Measurements from ENCODE around the gene GIT2.
"Not testable (repeated sequence)": the region's sequence is repeated elsewhere in the genome, so short reads cannot be mapped to it uniquely, and the experiment has no call there.

Gene GIT2

DNA sequence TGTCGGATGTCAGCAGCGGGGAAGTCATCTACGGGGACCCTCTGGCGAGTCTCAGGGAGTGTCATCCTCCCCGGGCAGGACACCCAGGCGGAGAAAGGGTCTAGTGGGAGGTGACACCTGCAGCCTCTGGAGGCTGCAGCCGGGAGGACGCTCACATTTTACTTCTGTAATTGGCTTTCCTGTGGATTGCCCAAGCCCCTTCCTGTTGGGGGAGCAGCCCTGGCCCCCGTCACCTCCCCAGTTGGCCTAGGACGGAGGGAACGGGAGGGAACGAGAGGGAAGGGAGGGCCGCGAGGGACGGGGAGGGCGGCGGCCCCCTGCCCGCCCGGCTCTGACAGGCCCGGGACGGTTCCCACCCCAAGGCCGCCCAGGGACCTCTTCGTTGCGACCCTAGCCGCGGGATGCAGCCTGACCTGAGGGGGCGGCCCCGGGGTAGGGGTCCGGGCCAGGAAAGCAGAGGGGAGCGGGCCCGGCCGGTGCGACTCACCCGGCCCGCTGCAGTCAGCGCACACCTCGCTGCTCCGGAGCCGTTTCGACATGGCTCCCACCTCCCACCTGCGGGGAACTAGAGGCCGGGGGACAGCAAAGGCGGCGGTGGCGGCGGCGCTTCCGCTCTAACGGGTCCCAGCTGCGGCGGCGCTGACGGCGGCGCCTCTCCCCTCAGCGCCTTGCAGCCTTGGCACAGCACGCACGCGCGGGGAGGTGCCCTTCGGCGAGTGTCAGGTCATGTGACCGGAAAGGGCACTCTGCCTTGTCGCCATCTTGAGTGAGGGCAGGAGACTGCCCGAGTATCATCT, at the start of gene GIT2:
Gene GIT2 (minus strand): TSS at position 683 of the 797 bp plus-strand sequence. CDS start 144 bp downstream, at position 539.
- DNase-seq (ENCODE audit: low read depth in 2 of 2): peak; percentile 86 to 88

DNA sequence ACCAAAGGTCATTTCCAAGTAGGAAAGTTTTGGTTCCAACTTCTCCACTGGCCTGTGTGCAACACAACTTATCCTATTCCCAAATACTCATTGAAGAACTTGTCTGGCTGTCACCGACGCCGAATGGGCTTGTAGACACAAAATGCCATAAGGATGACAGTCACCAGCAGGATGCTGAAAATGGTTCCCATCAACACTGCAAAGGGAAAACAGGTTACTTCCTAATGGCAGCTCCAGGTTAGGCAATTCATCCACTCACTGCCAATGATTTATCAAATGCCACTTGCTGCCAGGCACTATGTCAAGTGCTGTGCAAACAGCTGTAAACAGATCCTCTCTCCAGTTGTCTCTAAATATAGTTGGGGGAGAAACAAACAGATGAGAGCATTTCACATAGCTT, 46.1 kb upstream of the GIT2 start:
- DNase-seq (ENCODE audit: low read depth in 2 of 2): no peak

DNA sequence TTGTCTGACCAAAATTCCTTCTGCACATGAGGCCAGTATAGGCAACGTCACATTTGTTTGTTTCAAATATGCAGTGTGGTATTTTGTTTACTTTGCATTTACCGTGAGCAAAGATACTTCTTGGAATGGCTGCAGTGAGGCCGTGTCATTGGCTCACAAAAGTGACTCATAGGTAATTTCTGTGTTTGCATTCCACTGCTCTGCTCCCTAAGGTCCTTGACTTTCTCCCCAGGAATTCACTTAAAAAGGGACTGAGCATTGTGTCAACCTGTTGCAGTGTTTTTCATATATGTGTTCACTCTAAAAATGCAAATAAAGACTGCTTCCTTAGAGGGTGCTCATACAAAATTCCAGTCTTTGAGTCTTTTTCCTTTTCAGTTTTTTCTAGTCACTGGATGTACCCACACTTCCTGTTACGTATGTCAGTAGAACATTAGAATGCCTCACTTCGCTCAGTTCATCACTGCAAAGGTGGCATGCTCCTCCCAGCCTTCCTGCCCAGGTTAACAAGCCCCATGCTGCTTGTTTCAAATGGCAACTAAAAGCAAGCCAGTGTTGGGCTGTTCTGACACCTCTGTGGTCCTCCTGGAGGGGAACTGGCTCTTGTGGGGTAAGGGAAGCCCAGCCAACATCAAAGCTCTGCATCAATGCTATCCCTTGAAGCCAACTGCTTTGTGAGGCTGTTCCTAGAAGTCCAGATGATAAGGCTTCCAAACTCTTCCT, 43.1 kb upstream of the GIT2 start:
- no peak for DNase-seq (ENCODE audit: low read depth in 2 of 2)

- no peak for DNase-seq (ENCODE audit: low read depth in 2 of 2)
These were observed 42.5 kb upstream of the GIT2 start for GRCh38 chr12:110038741-110039084.

DNA sequence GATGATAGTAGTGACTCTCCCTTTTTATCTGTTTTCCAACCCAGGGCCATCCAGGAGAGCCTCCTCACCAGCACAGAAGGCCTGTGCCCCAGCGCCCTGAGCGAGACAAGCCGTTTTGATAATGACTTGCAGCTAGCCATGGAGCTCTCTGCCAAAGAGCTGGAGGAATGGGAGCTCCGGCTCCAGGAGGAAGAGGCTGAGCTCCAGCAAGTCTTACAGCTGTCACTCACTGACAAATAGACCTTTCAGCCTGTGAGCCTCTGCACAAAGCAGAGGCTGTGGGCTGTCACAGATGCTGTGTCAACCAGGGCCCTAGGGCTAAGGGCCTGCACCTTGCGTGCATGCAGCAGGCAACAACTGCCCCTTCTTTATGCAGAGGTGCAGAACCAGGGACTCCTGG, 41.1 kb upstream of the GIT2 start:
- DNase-seq (ENCODE audit: low read depth in 2 of 2): no peak

GRCh38 chr12:110035534-110036104, 39.5 kb upstream of the GIT2 start:
- DNase-seq (ENCODE audit: low read depth in 2 of 2): no peak

GRCh38 chr12:110033888-110034287, 37.7 kb upstream of the GIT2 start:
- DNase-seq (ENCODE audit: low read depth in 2 of 2): no peak

DNA sequence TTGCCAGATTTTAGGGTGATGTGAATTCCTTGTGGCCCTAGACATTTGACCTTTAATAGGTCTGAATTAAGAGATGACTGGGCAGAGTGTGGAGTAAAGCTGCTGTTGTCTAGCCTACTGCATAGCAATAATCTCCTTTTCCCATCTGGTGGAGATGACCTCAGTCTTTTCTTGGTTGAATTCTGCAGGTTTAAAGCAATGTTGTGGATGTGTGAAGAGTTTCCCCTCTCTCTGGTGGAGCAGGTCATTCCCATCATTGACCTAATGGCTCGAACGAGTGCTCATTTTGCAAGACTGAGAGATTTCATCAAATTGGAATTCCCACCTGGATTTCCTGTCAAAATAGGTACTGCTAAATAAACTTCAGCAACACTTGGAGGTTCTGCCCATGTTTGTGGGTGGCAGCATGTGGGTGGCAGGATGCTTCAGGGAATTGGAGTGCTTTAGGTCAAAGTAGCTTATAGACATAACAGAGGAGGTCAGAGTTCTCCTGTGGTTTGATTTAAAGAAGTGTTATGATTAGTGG, 33.2 kb upstream of the GIT2 start:
- no peak for DNase-seq (ENCODE audit: low read depth in 2 of 2)

GRCh38 chr12:110028323-110028722, 32.2 kb upstream of the GIT2 start:
- no peak for DNase-seq (ENCODE audit: low read depth in 2 of 2)

DNA sequence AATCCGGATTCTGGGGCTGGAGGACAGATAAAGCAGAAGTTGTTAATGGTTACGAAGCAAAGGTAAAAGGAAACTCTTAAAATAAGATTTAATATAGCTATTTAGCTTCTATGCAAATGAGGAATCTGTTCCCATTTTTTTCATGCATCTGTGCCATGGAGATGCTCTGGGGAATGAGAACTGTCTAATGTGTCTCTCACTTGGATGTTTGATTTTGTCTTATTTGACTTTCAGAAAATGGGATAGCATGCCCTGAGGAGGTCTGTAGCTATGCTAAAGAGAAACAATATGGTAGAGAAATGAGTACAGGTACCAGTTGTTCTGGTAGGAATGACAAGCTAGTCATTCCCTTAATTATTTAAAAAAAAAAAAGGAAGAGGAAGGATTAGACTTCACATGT, 27.9 kb upstream of the GIT2 start:
- no peak for DNase-seq (ENCODE audit: low read depth in 2 of 2)

GRCh38 chr12:110023059-110023980, 27.2 kb upstream of the GIT2 start:
- no peak for DNase-seq (ENCODE audit: low read depth in 2 of 2)

- DNase-seq (ENCODE audit: low read depth in 2 of 2): no peak
These were observed 24.8 kb upstream of the GIT2 start for GRCh38 chr12:110020956-110021355.

- no peak for DNase-seq (ENCODE audit: low read depth in 2 of 2)
These were observed 19.0 kb upstream of the GIT2 start for GRCh38 chr12:110015132-110015531.

GRCh38 chr12:110012659-110013058, 16.5 kb upstream of the GIT2 start:
- no peak for DNase-seq (ENCODE audit: low read depth in 2 of 2)

- no peak for DNase-seq (ENCODE audit: low read depth in 2 of 2)
These were observed 16.0 kb upstream of the GIT2 start for GRCh38 chr12:110012137-110012536.

DNA sequence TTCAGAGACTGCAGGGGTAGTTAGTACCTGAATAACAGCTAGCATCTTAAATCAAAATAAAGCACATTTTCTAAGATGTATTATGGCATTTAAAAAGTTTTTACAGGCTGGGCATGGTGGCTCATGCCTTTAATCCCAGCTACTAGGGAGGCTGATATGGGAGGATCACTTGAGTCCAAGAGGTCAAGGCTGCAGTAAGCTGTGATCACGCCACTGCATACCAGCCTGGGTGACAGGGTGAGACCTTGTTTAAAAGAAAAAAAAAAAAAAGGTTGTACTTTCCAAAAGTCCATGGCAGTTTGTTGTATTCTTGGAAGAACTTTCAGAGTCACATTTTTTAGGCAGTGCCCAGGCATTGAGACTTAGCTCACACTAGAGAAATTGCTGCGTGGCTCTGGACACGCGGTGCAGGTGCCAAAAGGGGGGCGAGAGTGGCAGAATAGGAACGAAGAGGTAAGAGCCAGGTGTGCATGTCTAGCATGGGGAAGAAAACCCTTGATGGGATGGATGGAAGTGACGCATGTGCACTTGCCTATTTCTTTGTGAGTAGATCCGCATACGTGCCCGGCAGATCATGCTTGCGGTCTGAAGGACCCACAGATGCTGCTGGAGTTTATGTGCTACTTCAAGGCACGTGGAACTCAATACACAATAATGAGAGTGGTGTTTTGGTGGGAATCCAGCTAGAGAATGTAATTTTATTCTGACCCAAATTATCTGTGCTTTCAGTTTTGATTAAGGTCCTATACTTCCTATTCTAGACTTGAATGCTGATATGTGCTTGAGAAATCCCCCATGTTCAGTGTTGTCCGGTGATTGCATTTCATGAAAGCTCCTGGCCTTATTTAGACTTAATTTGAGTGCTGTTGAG, 14.9 kb upstream of the GIT2 start:
- no peak for DNase-seq (ENCODE audit: low read depth in 2 of 2)

DNA sequence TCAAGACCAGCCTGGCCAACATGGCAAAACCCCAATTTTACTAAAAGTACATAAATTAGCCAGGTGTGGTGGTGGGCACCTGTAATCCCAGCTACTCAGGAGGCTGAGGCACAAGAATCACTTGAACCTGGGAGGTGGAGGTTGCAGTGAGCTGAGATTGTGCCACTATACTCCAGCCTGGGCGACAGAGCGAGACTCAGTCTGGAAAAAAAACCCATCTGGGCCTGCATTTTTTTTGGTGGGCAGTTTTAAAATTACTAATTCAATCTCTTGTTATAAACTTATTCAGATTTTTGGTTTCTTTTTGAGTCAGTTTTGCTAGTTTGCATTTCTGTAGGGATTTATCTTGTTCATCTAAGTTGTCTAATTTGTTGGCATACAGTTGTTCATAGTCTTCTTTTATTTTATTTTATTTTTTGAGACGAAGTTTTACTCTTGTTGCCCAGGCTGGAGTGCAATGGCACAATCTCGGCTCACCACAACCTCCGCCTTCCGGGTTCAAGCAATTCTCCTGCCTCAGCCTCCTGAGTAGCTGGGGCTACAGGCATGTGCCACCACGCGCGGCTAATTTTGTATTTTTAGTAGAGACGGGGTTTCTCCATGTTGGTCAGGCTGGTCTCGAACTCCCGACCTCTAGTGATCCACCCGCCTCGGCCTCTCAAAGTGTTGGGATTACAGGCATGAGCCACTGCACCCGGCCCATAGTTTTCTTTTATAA, 12.7 kb upstream of the GIT2 start:
- not testable (repeated sequence) for DNase-seq (ENCODE audit: low read depth in 2 of 2)

GRCh38 chr12:110007881-110008280, 11.7 kb upstream of the GIT2 start:
- DNase-seq (ENCODE audit: low read depth in 2 of 2): no peak

DNA sequence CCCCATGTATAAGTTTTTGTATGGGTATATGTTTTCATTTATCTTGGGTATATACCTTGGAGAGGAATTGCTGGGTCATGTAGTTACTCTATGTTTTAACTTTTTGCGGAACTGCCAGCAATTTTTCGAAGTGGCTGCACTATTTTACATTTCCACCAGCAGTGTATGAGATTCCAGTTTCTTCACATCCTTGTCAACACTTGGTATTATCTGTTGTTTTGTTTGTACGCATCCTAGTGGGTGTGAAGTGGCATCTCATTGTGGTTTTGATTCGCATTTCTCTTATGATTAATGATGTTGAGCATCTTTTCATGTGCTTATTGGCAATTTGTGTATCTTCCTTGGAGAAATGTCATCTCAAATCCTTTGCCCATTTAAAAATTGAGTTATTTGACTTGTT, 9.9 kb upstream of the GIT2 start:
- no peak for DNase-seq (ENCODE audit: low read depth in 2 of 2)
